KG1 (cell line): ENCODE results near the gene MED6.

Source experiments
- DNase-seq: peaks from one replicate; lab custom pipeline; 2025; lab: John Stamatoyannopoulos, UW

The MED6 gene

GRCh38 chr14:70600382-70601157 is at the start of gene MED6:
MED6 (minus strand) TSS chr14:70600655; CDS start chr14:70600637, 18 bp downstream.
- peak; percentile 85 for DNase-seq

- no peak for DNase-seq
Observed at GRCh38 chr14:70649803-70650202, 49.3 kb upstream of the MED6 start.

- no peak for DNase-seq
Observed at GRCh38 chr14:70648346-70648745, 47.9 kb upstream of the MED6 start.

GRCh38 chr14:70646705-70647104 is 46.2 kb upstream of the MED6 start:
- no peak for DNase-seq

DNA sequence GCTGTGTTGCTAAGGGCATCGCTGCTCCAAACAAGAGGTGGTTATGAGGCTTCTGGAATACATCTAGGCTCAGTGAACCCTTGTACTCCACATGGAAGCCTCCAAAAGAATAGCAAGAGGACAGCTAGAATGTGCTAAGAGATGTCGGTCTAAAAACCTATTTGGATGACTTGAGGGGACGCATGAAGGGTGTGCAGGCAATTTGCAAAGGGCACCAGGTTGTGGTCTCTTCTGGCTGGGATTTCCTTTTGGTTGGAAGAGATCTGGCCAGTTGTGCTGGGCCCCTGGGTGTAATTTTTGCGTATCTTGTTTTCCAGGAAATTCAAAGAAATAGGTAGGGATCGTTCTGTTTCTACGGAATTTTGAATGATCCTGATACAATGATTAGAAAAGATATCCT is 45.4 kb upstream of the MED6 start:
- no peak for DNase-seq

DNA sequence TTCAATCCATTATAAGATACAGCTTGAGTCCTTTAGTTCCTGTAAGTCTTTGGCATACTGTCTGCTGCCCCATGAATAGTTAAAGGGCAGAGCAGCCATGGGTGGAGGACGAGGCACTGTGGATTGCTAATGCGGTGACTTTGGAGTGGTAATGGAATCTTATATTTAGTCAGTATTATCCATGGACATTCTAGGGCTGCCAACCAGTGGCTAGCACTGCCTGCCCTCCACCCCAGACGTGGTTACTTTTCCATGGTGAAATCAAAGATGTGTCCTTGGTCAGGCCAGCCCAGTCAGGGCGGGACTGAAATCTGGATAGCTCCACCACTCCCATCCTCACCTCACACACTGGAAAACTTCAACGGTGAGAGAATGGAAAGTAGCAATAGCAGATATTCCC is 43.5 kb upstream of the MED6 start:
- no peak for DNase-seq

- DNase-seq, result peak; percentile 61
Observed at GRCh38 chr14:70642303-70643235, 42.1 kb upstream of the MED6 start.

DNA sequence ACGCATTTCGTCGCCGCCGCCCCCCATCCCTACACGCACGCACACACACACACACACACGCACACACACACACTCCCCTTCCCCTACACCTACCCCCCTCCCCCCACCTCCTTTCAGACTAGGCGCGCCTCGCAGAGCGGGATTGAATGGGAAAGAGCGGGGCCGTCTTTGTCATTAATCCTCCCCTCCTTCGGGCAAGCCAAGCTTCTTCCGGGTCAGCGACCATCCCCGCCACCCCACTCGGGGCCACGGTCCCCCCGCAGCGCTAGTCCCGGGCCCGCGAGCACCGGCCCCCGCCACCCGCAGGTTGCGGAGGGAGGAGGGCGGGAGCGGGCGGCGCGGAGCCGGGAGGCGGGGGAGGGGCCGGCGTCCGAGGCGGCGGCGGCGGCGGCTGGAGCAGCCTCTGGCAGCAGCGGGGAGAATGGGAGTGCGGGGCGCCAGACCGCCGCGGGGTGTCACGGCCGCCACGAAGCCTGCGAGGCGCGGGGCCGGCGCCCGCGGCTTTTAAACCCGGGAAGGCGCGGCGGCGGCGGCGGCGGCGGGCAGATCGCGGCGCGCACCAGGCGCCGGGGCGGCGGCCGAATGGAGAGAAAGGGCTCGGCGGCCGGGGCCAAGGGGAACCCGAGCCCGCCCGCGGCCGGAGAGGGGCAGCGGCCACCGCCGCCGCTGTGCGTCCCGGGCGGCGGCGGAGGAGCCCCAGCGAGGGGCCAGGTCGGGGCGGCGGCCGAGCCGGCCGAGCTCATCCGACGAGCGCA is 41.3 kb upstream of the MED6 start, which contains the start of gene TTC9:
TSS of gene TTC9 (plus strand) at position 369 of the 755 bp plus-strand sequence. CDS start at position 583, 214 bp downstream.
- DNase-seq, result no peak

- DNase-seq, result no peak
Observed at GRCh38 chr14:70640938-70641547, 40.6 kb upstream of the MED6 start.

DNA sequence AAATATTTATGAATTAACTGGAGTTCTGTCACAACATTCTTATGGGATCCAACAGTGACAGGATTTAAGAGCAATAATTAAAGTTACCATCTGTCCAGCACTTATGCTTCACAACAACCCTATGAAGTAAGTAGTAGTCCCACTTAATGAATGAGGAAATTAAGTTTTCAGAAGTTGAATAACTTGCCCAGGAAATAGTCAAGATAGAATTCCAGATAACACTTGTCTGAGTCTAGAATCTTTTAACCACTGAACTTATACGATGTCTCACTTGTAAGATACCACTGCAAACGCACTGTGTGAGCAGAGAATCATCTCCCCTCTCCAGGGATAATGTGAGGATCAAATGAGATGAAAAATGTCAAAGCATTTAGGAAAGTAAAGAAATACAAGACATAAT is 38.0 kb upstream of the MED6 start:
- DNase-seq, result no peak

- no peak for DNase-seq
Observed at GRCh38 chr14:70635971-70636595, 35.6 kb upstream of the MED6 start.

GRCh38 chr14:70631948-70632347 is 31.5 kb upstream of the MED6 start:
- DNase-seq, result no peak

DNA sequence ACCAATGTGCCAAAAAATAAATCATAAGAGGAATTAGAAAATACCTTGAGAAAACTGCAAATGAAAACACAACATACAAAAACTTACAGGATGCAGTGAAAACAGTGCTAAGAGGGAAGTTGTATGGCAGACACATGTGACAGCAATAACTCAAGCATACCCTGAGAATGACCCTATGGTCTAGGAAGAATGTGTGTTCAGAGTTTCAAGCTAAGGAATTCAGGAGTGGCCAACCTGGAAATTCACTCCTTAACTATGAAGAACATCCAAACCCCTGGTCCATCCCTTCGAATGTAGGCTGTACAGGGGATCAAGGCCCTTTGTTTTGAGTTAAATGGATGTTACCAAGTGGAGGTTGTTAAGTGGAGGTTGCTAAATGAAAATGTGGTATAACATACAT is 24.5 kb upstream of the MED6 start:
- DNase-seq, result no peak

GRCh38 chr14:70622111-70622712 is 21.8 kb upstream of the MED6 start:
- DNase-seq, result peak; percentile 10

DNA sequence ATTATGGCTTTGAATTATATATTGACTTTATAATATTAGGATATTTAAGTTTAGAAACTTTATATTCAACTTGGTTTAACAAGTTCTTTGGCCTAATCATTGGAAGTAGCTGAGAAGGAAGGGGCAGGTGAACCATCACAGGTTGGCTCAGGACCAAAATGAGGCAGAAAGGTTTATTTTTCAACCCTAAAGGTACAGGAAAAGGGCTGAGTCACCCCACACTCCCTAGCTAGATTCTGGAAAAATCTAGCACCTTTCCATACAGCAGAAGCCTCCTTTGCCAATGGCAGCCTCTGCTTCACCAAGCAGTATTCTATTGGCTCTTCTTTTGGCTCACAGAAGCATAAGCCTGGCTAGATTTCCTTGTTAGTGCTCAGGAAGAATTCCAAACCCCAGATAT is 19.3 kb upstream of the MED6 start:
- DNase-seq, result no peak

DNA sequence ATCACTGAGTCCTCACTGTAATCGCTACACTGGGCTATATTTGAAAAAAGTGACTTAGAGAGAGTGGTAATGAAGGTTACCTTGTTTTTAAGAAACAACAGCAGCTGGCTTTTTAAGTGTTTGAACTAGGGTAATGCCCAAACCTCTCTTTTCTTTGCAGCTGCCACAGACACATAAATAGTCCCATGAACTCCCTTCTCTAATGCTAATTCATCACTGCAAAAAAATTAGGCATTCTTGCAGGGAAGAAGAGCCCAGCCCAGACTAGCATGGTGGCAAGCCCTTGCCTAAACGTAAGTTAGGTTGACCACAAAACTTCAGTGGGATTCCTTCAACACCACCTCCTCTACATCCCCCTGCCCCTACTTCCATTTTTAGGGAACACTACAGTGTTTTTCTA is 17.9 kb upstream of the MED6 start:
- DNase-seq, result no peak

DNA sequence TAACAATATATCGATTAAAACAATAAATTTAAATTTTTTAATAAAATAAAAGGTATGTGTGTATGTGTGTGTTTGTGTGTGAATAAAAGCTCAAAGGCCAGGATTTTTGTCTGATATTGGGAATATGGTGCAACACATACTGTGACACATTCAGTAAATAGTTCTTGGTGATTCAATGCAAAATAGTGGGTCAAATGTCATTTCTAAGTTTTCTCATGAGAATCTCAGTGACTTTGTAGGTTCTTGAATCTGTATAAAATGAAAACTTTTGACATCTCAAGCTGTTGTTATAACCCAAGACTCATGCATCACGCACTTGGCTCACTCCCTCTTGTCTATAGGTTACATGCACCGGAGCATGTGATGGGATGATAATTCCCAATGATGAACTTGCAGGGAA is 16.2 kb upstream of the MED6 start:
- DNase-seq, result no peak

DNA sequence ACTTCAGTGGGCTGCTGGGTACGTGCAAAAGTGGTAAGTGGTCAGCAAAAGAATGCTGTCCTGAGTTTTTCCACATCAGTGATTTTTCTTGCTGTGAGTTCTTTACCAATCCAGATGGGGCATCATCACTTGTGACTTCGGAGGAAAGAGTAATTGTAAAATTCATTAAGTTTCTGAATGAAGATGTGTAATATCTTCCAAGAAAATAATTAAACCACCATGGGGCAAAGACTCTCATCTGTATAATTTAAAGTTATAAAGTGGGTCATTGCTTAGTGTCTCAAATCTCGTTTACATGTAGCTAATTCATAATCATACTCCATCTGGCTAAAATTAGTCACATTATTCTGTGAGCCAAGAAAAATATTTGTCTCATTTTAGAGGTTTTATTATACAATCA is 10.8 kb upstream of the MED6 start:
- no peak for DNase-seq

GRCh38 chr14:70602254-70602653 is 1.8 kb upstream of the MED6 start:
- no peak for DNase-seq

- no peak for DNase-seq
Observed at GRCh38 chr14:70601162-70601561, 707 bp upstream of the MED6 start.

DNA sequence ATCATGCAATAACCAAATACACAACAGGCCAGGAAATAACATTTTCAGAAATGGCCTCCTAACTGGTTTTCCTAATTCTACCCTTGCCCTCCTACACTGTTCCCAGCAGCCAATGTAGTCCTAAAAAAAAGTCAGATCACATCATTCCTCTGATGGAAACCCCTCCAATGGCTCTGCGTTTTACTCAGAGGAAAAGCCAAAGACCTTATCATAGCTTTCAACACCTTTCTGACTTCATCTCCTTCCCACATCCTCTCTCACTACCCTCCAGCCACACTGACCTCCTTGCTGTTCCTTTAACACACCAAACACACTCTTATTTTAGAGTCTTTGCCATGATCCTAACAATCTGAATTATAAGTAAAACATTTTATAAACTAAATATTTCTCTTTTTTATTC is 1.1 kb downstream of the MED6 start:
- DNase-seq, result no peak
